K562 (cell line): ENCODE results near the gene SPDL1. TPM values are rescaled to one million over a fixed set of nuclear protein-coding genes. Genes with fewer than 3 reads are reported as not detected.

Experiments used
- ATAC-seq: fragments of 200-7000 bp; cut with Tn5 transposase; 3 replicates; pipeline ENCODE4 v1.9.1; 2020; ENCODE audit warnings: moderate library complexity
- BruUV-seq: library from RNA; stranded (reverse); fragments of 400-500 nt; replicated peaks from 2 replicates; lab custom pipeline; 2021; lab: Mats Ljungman, UMichigan
- CTCF ChIA-PET: fragments of 300-600 bp; formaldehyde crosslinking; extraction: SDS; loops from one replicate; lab custom pipeline; 2021; ENCODE audit warnings: low intra/inter-chr PET ratio; lab: Yijun Ruan, JAX
- POLR2A ChIA-PET: fragments of 300-600, 350-650 bp; sonication (Branson Sonifier 250); formaldehyde crosslinking; extraction: SDS; loops from one replicate; lab custom pipeline; 2021; ENCODE audit warnings: antibody characterized with exemption, inconsistent platforms; lab: Yijun Ruan, JAX
- DNase-seq, 4 experiments: peaks; one replicate each; pipeline versions ENCODE4 v3.0.0 to v3.0.0-alpha.2; 2011 to 2018; ENCODE audit warnings: low spot score in 3 of 4, mixed read lengths in 3 of 4; ENCODE audit errors: extremely low read depth in 1 of 4
- FAIRE-seq: peaks from 2 replicates; lab custom pipeline; 2011; peaks lifted over from hg19 to GRCh38; lab: Jason Lieb, UNC
- H2AFZ ChIP-seq: 2 replicates; pipeline ENCODE4 v1.6.0; 2011; ENCODE audit warnings: low read depth, low read length, control low read depth, inconsistent platforms
- H3K27ac ChIP-seq: fragments of 200-600 bp; 3 replicates; pipeline ENCODE4 v1.8.0; 2011; ENCODE audit warnings: low read depth, mild to moderate bottlenecking, control low read depth, inconsistent platforms, low read length, moderate library complexity, mixed read lengths; ENCODE audit errors: extremely low read depth
- H3K27me3 ChIP-seq, 2 experiments: fragments of 300-600 bp in 1 of 2; 2 replicates in 1 of 2; 3 replicates in 1 of 2; pipeline versions ENCODE4 v1.6.0 to v1.8.0; 2011; ENCODE audit warnings: inconsistent platforms in 2 of 2, low read length in 2 of 2, mild to moderate bottlenecking in 1 of 2, mixed read lengths in 1 of 2, moderate library complexity in 1 of 2; ENCODE audit not compliant: control insufficient read depth in 2 of 2, insufficient read depth in 2 of 2
- H3K36me3 ChIP-seq: fragments of 300-600 bp; 3 replicates; pipeline ENCODE4 v1.8.0; 2011; ENCODE audit warnings: mild to moderate bottlenecking, low read length, inconsistent platforms; ENCODE audit not compliant: control insufficient read depth, insufficient read depth
- H3K4me1 ChIP-seq, 2 experiments: fragments of 200-600 bp in 1 of 2; replicated peaks in 1 of 2; 2 replicates in 1 of 2; 3 replicates in 1 of 2; pipeline versions ENCODE4 v1.5.1 to v1.8.0; 2011; ENCODE audit warnings: inconsistent platforms in 2 of 2, low read length in 2 of 2, mild to moderate bottlenecking in 1 of 2, mixed read lengths in 1 of 2, moderate library complexity in 1 of 2; ENCODE audit not compliant: control insufficient read depth in 2 of 2, insufficient read depth in 2 of 2
- H3K4me2 ChIP-seq: 2 replicates; pipeline ENCODE4 v1.6.1; 2011; ENCODE audit warnings: low read length, control low read depth, inconsistent platforms, mixed read lengths; ENCODE audit not compliant: insufficient read depth
- H3K4me3 ChIP-seq: fragments of 200-600 bp; sonication (generic), shearing (Covaris generic); 2 replicates; pipeline ENCODE4 v1.5.1; 2016; ENCODE audit warnings: control low read depth, inconsistent platforms
- H3K79me2 ChIP-seq: fragments of 200-600 bp; 3 replicates; pipeline ENCODE4 v1.8.0; 2011; ENCODE audit warnings: low read length, inconsistent platforms; ENCODE audit not compliant: control insufficient read depth, insufficient read depth
- H3K9ac ChIP-seq, 2 experiments: 2 replicates each; pipeline versions ENCODE4 v1.6.0 to v1.6.1; 2011; ENCODE audit warnings: low read depth in 2 of 2, low read length in 2 of 2, control low read depth in 1 of 2, inconsistent platforms in 1 of 2, mild to moderate bottlenecking in 1 of 2, mixed read lengths in 1 of 2; ENCODE audit not compliant: insufficient read depth in 1 of 2
- H3K9me1 ChIP-seq: one replicate; pipeline ENCODE4 v1.6.0; 2011; ENCODE audit warnings: inconsistent platforms, mild to moderate bottlenecking, low read length, moderate library complexity; ENCODE audit not compliant: control insufficient read depth, insufficient read depth
- H3K9me3 ChIP-seq: replicated peaks from 2 replicates; pipeline ENCODE4 v1.5.1; 2011; ENCODE audit warnings: low read depth, low read length, inconsistent platforms; ENCODE audit not compliant: control insufficient read depth, insufficient read depth
- H4K20me1 ChIP-seq: replicated peaks from 2 replicates; pipeline ENCODE4 v1.6.1; 2011; ENCODE audit warnings: low read length, inconsistent platforms, mixed read lengths; ENCODE audit not compliant: control insufficient read depth, insufficient read depth
- AFF1 ChIP-seq, 2 experiments: fragments of 450-650 bp; IDR thresholded peaks; 2 replicates each; pipeline ENCODE4 v1.6.1; 2018; ENCODE audit warnings: mild to moderate bottlenecking in 2 of 2, low read depth in 1 of 2; ENCODE audit not compliant: partially characterized antibody in 2 of 2
- CGGBP1 ChIP-seq: fragments of 250-450 bp; sonication (Bioruptor Pico); IDR thresholded peaks from 2 replicates; pipeline ENCODE4 v1.9.0; 2021; ENCODE audit warnings: mild to moderate bottlenecking
- NR0B1 ChIP-seq: fragments of 450-650 bp; IDR thresholded peaks from one replicate; pipeline ENCODE4 v1.6.1; 2018; ENCODE audit warnings: mild to moderate bottlenecking, moderate library complexity; ENCODE audit not compliant: partially characterized antibody
- NR3C1 ChIP-seq: sonication (generic); formaldehyde crosslinking; IDR thresholded peaks from 2 replicates; pipeline ENCODE4 v1.8.1; 2022; ENCODE audit warnings: missing genetic modification reagents
- RBM25 ChIP-seq: fragments of 200-400 bp; formaldehyde crosslinking; IDR thresholded peaks from 2 replicates; pipeline ENCODE4 v1.6.1; 2018; ENCODE audit warnings: low read length, low read depth, moderate library complexity; ENCODE audit not compliant: severe bottlenecking
- TOE1 ChIP-seq, 2 experiments: fragments of 450-650 bp in 1 of 2; sonication (generic) in 1 of 2; formaldehyde crosslinking in 1 of 2; IDR thresholded peaks; 2 replicates each; pipeline versions ENCODE4 v1.7.1 to v1.8.0; 2016 to 2022; ENCODE audit warnings: borderline replicate concordance in 2 of 2, mild to moderate bottlenecking in 2 of 2, antibody characterized with exemption in 1 of 2, inconsistent platforms in 1 of 2, low read depth in 1 of 2, missing genetic modification reagents in 1 of 2, moderate library complexity in 1 of 2
- ZNF707 ChIP-seq: fragments of 250-450 bp; sonication (Bioruptor Pico); conservative IDR thresholded peaks from 2 replicates; pipeline ENCODE4 v1.8.0; 2022; ENCODE audit warnings: inconsistent platforms, mild to moderate bottlenecking, moderate library complexity
- ZNF75A ChIP-seq: fragments of 450-650 bp; formaldehyde crosslinking; IDR thresholded peaks from 2 replicates; pipeline ENCODE4 v1.4.0; 2020; ENCODE audit warnings: mild to moderate bottlenecking
- WGBS: fragments of 100-300 bp; shearing (Covaris generic); methylation state at CpG from one replicate; pipeline ENCODE4 v1.1.6; 2016; ENCODE audit warnings: low coverage, mixed read lengths; ENCODE audit not compliant: insufficient coverage; ENCODE audit errors: missing lambda C conversion rate; 5-methylcytosine and 5-hydroxymethylcytosine counted together
- in situ Hi-C: fragments of 300-500 bp; cut with MboI; formaldehyde crosslinking; loops from 4 replicates; pipeline ENCODE4 v1.15.0; 2018; ENCODE audit warnings: inconsistent platforms, mixed read lengths
- intact Hi-C: fragments of 100-400 bp; cut with micrococcal nuclease; formaldehyde crosslinking; loops from 2 replicates; pipeline ENCODE4 v1.14.2; 2022
- polyA plus RNA-seq, 8 experiments: library from polyadenylated mRNA; depleted of rRNA in 4 of 8; stranded (reverse) in 5 of 8; unstranded in 3 of 8; fragments of >200 nt; fragmentation: Nextera tagmentation in 2 of 8; fragmentation: Illumina TruSeq in 1 of 8; extraction: Ambion mirVana in 2 of 8; extraction: Trizol in 1 of 8; gene quantifications; 2 replicates each; pipeline versions ENCODE4 v1.2.1 to v1.2.3, GENCODE V29; 2011 to 2014; ENCODE audit warnings: inconsistent platforms in 1 of 8, missing spikeins in 1 of 8
- total RNA-seq, 7 experiments: library from RNA; depleted of rRNA in 6 of 7; stranded (reverse); fragments of >200 nt in 6 of 7; fragmentation: Illumina TruSeq in 2 of 7; extraction: Trizol in 2 of 7; gene quantifications; 2 replicates each; pipeline versions ENCODE4 v1.2.1 to v1.2.3, GENCODE V29; 2011 to 2021; ENCODE audit warnings: low replicate concordance in 1 of 7

SPDL1 gene
- total and polyA plus RNA-seq, 9 of the 15 experiments (the other 6 are each of a cell fraction or from before 2014, with no cell fraction given), result 32.4 to 59.6 (median 49.0) TPM

- POLR2A ChIA-PET, result no interaction called here
- no peaks in the 10 kb centered on the region for H3K9me3 ChIP-seq
- intact Hi-C loops (no loop called here), in situ Hi-C loops (no loop called here)
- CTCF ChIA-PET, result no interaction called here
- no peaks in the 10 kb centered on the region for H3K27me3 ChIP-seq
- ATAC-seq (no peak), DNase-seq (no peak)
- H3K36me3 ChIP-seq, result peaks cover 25% of the 10 kb centered on the region
- H3K4me3 ChIP-seq, result no peak overlapping the region
- no peaks in the 10 kb centered on the region for H3K79me2 ChIP-seq
- BruUV-seq, result no TSS peak
- no peak for TF ChIP-seq NR3C1 (CRISPR knock-in tag)
- TF ChIP-seq, all 486 proteins: peak for 0
- no peaks in the 10 kb centered on the region for H4K20me1 ChIP-seq
- H3K4me1 ChIP-seq, result no peaks in the 10 kb centered on the region
- H3K27ac ChIP-seq, result no peak overlapping the region
- H3K9me1 ChIP-seq, result no peaks in the 10 kb centered on the region
- 55% methylated on average over 3 of the region's 3 CpGs for WGBS
- no peak overlapping the region for H3K4me2 ChIP-seq
- H3K9ac ChIP-seq, result no peak overlapping the region
- FAIRE-seq, result no peak
- no peak overlapping the region for H2AFZ ChIP-seq
Measured at GRCh38 chr5:169606279-169606678, 22.7 kb downstream of the SPDL1 start.

GRCh38 chr5:169607882-169608281, 24.3 kb downstream of the SPDL1 start:
- Histone ChIP-seq H3K4me1 (no peaks in the 10 kb centered on the region), H3K9ac (no peak overlapping the region), H3K4me3 (no peak overlapping the region), H3K79me2 (no peaks in the 10 kb centered on the region), H3K9me3 (no peaks in the 10 kb centered on the region), H3K9me1 (no peaks in the 10 kb centered on the region), H2AFZ (no peak overlapping the region), H3K4me2 (no peak overlapping the region), H3K27me3 (no peaks in the 10 kb centered on the region), H3K36me3 (peaks cover 10% of the 10 kb centered on the region), H4K20me1 (no peaks in the 10 kb centered on the region)
- no TSS peak for BruUV-seq
- CTCF ChIA-PET, result no interaction called here
- DNase-seq (no peak), FAIRE-seq (no peak), ATAC-seq (no peak)
- 7% methylated on average over 2 of the region's 2 CpGs for WGBS
- in situ Hi-C loops (no loop called here), intact Hi-C loops (no loop called here)
- POLR2A ChIA-PET, result no interaction called here
- TF ChIP-seq NR0B1, result no peak
- no peak for TF ChIP-seq RBM25
- TF ChIP-seq CGGBP1, result no peak
- TF ChIP-seq ZNF75A (CRISPR knock-in tag), result no peak
- TF ChIP-seq TOE1 (IDR thresholded peaks at IDR 0.05; ENCODE audit: borderline replicate concordance), result no peak
- no peak for TF ChIP-seq TOE1 (CRISPR knock-in tag; IDR thresholded peaks at IDR 0.05; ENCODE audit: borderline replicate concordance, low read depth)
- TF ChIP-seq AFF1 (IDR thresholded peaks at IDR 0.05; ENCODE audit: low read depth in 1 of 2, partially characterized antibody in 2 of 2), result no peak
- TF ChIP-seq ZNF707 (CRISPR knock-in tag), result no peak
- TF ChIP-seq, all 486 proteins: peak for 0
- H3K27ac ChIP-seq, result no peak overlapping the region
